ENCODE data around the gene GLIPR1.

DNA sequence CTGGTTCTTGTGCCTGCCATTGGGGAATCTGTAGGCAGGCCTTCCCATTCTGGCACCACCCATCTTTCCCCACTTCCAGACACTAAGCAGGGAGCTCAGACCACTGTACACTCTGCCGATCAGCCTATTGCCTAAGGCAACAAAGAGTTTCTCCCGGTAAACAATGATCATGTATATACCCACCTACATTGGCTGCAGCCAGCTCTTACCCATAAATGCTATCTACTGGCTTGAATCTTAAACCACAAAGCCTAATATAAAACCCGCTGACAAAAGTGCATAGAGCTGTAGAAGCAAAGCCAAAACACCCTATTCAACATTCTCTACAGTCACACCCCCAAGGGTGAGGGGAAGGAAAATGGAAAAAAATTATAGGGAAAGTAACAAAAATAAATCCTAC is 20.8 kb upstream of the GLIPR1 start:
- no peak for TF ChIP-seq POLR2AphosphoS5 (IDR thresholded peaks at IDR 0.05; ENCODE audit: low read depth, low read length)
- no peak for TF ChIP-seq POLR2A (IDR thresholded peaks at IDR 0.05; ENCODE audit: low read depth, low read length)
